ENCODE results near the gene MYO18A.

DNA sequence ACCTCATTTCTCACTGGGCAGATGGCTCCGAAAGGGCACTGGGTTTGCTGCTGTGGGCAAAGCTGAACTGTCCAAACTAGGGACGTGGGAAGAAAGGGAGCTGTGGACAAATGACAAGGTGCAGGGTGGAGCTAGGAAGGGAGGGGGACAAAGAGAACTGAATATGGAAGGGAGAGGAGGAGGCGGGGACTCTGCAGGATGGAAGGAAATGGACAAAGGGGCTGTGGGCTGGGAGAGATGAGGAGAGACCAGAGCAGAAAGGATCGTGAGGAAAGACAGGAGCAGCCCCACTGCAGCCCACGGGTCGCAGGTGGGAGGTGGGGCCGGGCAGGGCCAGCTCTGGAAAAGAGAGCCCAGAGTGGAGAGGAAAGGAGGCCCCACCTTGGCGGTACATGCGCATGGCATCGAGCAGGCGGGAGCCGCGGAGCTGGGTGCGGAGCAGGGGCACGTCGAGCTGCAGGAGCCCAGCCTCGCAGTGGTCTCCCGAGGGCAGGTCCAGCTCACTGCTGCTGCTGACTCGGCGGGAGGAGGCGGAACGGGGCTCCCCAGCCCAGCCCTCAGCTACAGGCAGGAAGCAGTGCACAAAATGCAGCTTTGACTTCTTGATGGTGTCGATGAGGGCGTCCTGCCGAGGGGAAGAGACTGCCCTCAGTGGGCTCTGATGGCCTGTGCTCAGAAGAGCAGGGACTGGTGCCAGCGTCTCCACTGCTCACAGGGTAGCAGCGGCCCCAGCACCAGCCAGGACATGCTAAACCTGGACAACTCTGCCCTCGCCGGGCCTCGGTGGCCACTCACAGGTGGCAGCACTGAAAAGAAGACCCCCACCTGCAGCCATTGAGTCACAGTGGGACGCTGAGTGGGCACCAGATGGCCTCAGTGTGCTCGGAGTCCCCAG is 70.5 kb downstream of the MYO18A start:
- TF ChIP-seq POLR2A (IDR thresholded peaks at IDR 0.05): no peak
- TF ChIP-seq, protein P1, sequence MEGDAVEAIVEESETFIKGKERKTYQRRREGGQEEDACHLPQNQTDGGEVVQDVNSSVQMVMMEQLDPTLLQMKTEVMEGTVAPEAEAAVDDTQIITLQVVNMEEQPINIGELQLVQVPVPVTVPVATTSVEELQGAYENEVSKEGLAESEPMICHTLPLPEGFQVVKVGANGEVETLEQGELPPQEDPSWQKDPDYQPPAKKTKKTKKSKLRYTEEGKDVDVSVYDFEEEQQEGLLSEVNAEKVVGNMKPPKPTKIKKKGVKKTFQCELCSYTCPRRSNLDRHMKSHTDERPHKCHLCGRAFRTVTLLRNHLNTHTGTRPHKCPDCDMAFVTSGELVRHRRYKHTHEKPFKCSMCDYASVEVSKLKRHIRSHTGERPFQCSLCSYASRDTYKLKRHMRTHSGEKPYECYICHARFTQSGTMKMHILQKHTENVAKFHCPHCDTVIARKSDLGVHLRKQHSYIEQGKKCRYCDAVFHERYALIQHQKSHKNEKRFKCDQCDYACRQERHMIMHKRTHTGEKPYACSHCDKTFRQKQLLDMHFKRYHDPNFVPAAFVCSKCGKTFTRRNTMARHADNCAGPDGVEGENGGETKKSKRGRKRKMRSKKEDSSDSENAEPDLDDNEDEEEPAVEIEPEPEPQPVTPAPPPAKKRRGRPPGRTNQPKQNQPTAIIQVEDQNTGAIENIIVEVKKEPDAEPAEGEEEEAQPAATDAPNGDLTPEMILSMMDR (IDR thresholded peaks at IDR 0.05): no peak
- no peak for TF ChIP-seq EP300 (IDR thresholded peaks at IDR 0.05)
